Stimulated activated CD4-positive, alpha-beta T cell treated with anti-CD3 and anti-CD28 coated beads, Interleukin-2, amount 100 ng/mL, for 48 hours (primary cell): ENCODE measurements around the gene NTPCR.

ENCODE experiments used
- DNase-seq, 2 donors: peaks; one replicate each; pipeline ENCODE4 v3.0.0-alpha.2; 2020

The NTPCR gene

DNA sequence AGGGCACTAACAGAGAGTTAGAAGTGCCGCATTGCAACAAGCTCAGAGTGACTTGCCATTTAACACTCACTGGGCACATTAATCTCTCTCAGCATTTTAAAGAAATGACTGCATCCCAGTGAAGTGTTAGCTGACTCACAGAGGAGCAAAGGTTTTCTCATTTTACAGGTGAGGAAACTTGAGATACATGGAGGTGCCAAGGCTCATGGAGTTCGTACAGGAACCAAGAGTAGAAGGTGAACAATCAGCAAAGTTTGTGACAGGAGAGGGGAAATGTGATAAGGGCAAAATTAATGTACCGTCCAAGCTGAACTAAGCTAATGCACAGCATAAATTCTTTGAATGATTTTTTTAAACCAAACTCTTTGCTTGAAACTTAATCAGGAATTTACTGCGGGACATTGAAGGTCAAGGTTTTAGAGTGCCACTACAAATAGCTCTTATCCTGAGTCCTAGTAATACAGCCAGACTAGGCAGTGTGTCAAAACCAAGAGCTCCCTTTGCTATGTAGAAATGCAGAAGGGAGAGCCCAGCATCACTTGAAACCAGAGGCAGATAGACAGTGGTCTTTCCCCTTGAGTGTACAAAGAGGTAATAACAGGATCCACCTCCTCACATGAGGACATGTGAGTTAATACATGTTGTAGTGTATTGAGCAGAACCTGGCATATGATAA, 22.4 kb upstream of the NTPCR start:
- DNase-seq: no peak

GRCh38 chr1:232932486-232933425, 17.7 kb upstream of the NTPCR start:
- no peak for DNase-seq

DNA sequence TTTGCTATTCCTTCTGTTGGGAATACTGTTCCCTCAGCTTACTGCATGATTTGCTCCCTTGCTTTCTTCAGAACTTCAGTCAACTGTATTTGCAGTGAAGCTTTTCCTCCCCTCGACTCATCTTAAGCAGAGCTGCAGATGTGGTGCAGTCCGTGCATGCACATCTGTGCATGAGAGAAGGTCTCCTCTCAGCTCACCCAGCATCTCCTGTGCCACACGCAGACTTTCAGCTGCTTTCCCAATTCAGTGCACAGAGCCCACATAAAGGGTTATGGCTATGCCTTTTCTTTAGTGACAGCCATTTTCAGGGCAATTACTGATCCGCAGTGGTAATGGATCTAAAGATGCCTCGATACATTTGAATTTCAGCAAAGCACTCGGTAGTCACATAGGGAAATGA, 13.5 kb upstream of the NTPCR start:
- DNase-seq: no peak

GRCh38 chr1:232937741-232938375, 12.6 kb upstream of the NTPCR start:
- no peak for DNase-seq

GRCh38 chr1:232938926-232939325, 11.5 kb upstream of the NTPCR start:
- DNase-seq: no peak

DNA sequence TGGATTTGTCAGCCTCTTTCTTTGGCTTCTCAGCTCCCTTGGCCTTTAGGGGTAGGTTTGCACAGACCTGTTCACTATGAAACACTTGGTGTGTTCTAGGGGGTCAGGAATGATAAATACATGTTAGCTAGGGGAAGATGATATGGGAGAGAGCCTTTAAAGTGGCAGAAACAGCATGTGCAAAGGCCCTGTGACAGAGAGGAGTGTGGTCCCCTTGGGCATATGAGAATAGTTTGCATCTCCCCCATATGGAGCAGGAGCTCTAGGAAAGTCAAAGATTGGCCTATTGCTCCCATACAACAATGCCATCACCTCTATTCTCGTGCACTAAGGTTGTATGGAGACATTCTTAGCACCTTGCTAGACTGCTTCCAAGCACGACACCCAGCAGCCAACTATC, 10.7 kb upstream of the NTPCR start:
- DNase-seq: no peak

DNA sequence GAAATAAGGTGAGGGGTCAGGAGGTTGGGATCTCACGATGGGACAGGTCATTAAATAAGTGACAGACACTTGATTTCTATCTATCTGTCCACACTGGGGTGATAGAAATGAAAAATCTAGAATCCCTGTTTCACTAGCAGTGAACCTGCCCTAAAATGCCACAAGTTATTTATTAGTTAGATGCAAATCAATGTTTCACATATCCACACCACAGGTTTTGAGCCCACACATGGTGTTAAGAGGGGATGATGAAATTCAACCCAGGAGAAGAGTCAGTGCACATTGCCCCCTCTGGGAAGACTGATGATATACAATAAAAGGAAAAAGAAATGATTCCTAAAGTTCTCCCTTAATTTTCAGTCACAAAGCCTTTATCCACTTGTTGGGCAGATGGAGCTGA, 10.1 kb upstream of the NTPCR start:
- DNase-seq: no peak

- no peak for DNase-seq
These were observed 7.8 kb upstream of the NTPCR start for GRCh38 chr1:232942413-232943294.

DNA sequence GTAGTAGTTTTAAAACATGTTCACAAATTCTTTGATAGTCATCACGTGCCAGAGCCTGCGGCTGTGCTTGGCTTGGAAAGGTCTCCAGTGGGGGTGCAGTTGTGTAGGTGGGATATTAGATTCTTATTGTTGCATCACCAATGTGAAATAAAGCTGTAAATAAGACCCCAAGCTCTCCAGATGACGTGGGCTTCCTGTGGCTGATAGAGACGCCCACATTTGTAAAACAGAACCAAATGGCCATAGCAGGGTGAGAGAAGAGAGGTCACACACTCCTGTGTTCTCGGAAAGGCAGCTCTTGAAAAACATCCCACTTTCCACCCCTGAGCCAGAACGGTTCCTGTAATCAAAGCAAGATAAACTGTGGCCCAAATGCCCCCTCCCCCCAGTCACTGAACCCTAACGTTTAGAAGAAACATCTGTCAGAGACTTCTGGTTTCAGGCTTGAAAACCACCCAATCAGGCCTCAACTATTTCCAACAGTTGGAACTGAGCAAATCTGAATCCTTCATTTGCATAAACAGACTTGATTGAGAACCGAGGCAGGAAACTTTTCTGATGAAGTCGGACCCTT, 6.6 kb upstream of the NTPCR start:
- peak; percentile 6 to 19 for DNase-seq

DNA sequence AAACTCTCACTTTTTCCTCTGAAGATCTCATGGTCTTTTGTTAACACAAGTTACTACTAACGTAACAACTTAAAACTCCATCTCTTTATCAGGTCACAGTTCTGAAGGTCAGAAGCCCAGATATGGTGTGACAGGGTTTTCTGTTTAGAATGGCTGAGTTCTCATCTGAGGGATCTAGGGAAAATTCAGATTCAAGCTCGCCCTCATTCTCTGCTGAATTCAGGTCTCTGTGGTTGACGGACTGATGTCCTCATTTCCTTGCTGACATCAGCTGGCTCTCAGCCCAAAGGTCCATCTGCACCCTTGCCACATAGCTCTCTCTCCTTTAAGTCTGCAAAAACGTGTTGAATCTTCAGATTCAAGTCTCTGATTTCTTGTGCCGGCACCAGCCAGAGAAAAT, 6.1 kb upstream of the NTPCR start:
- DNase-seq: no peak

DNA sequence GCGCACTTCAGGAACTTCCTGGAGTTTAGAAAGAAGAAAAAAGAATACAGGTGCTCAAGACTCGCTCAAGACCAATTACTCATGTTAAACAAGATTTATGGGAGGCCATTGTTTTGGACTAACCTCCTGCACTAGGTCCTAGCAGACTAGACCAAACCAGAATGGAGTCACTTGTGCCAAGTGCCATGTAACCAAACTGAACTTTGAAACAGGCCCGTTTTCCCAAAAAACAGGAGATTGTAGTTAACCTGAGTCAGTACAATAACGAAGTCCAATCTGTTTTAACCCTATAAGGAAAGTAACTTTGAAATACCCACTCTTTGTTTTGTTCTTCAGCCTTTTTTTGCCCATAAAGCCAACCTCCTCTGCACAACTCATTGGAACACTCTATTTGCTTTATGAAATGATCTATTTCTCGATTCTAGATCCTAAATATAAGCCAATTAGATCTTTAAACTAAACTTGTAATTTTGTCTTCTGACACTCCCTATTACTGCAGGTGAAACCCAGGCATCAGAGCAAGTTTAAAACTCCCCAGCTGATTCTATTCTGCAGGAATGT, 695 bp upstream of the NTPCR start:
- DNase-seq: no peak

- peak; percentile 8 to 13 for DNase-seq
These were observed 769 bp downstream of the NTPCR start for GRCh38 chr1:232951180-232951579.

DNA sequence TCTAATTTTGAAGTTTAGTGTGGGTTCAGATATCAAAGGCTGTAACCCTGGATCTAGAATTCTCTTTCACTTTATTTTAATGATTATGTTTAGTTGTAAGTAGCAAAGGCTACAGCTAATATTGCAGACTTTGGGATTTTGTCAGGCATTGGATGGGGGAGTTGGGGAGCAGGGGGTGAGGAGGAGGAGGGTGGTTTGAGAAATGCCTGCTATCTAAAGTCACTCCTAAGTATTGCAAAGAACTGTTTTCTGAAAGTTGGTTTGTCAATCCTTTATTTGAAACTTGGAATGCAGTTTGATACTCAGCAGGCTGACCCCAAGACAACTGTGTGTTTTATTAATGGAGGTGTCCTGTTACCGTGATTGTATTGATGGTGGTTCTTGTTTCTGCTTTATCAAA, 1.2 kb downstream of the NTPCR start:
- no peak for DNase-seq

DNA sequence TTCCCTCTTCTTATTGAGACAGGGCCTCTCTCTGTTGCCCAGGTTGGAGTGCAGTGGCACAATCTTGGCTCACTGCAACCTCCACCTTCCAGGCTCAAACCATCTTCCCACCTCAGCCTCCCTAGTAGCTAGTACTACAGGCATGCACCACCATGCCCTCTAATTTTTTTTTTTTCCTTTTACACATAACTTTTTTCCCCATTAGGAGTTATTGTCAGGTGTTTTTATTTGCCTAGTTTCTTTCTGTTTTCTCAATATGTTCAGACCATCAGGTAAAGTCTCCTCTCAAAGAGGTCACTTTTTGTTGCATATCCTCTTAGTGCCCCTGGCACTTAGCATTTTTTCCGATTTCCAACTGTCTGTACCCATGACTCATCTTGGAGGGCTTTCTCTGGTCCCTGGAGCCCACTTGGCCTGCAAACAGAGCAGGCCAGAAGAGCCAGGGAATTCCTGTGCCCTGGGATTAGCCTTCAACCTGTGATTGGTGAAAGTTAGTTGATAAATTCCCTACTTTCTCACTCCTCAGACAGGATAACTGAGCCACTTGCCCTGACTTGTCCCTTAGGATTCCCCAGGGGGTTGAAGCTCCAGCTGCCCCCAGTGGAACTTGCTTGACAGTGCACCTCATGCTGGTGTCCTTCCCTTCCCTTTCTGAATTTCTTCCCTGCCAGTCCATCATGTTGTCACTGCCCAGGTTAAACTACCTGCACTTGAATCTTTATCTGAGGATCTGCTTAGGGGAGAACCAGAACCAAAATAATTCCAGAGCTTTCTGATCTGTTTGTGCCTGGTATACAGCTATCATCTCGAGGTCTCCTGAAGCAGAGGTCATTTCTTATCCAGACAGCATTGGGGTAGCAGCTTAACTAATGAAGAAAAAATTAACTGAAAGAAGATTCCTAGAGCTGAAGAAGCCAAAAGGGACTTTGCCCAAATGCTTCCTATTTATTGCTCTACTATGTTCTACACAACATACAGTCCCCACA, 2.4 kb downstream of the NTPCR start:
- DNase-seq: peak; percentile 4 to 25

DNA sequence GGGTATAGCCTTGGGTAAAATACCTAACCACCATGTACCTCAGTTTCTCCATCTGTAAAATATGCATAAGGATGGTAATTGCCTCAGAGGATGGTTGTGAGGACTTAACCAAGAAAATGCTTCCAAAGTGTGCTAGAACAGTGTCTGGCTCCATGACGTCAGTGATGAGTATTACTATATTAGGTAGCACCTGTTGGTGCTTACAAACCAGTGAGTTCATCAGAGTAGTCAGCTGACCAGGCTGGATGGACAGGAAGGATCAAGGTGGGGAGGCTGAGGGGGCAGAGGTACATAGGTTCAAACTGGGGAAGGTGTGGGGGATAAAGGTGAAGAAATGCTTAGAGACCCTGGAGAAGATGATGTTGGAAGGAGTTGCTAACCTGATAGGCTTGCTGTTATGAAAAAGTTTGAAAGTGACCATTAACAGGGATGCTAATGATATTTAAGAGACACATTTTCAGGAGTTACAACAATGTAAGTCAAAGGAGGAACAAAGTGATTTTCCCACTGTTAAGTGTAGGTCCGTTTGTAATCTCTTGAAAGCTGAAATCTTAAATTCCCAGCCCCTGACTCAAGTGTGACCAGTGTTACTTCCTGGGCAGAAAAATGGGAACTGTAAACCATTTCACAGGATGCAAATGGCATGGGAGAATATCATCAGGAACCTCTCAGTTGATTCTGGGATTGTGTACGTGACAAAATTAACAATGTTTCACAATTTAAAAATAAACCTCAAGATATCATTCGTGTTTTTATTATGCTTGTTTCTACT, 4.4 kb downstream of the NTPCR start:
- DNase-seq: no peak

- DNase-seq: no peak
These were observed 5.7 kb downstream of the NTPCR start for GRCh38 chr1:232956081-232956480.

GRCh38 chr1:232958067-232958466, 7.7 kb downstream of the NTPCR start:
- no peak for DNase-seq

- no peak for DNase-seq
These were observed 12.6 kb downstream of the NTPCR start for GRCh38 chr1:232962761-232963745.

GRCh38 chr1:232964601-232965000, 14.2 kb downstream of the NTPCR start:
- no peak for DNase-seq
